8988T (cell line): ENCODE measurements around the gene PTCHD1.

Experiments
- DNase-seq: peaks from one replicate; pipeline ENCODE4 v3.0.0; 2011

Gene PTCHD1

DNA sequence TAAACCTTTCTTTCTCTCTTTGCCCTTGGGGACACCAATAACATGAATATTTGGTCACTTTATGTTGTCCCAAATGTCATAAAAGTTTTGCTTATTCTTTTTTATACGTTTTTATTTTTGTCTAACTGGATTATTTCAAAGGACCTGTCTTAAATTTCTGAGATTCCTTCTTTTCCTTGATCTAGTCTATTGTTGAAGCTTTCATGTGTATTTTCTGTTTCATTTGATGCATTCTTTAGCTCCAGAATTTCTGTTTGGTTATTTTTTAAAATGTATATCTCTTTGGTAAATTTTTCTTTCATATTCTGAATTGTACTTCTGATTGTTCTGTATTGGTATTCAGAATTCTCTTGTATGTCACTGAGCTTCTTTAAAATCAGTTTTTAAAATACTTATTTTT lies 88.3 kb downstream of the PTCHD1 start:
- no peak for DNase-seq

- no peak for DNase-seq
These were observed 99.8 kb downstream of the PTCHD1 start for GRCh38 chrX:23434356-23434884.

GRCh38 chrX:23435108-23435507 lies 100.5 kb downstream of the PTCHD1 start:
- no peak for DNase-seq

DNA sequence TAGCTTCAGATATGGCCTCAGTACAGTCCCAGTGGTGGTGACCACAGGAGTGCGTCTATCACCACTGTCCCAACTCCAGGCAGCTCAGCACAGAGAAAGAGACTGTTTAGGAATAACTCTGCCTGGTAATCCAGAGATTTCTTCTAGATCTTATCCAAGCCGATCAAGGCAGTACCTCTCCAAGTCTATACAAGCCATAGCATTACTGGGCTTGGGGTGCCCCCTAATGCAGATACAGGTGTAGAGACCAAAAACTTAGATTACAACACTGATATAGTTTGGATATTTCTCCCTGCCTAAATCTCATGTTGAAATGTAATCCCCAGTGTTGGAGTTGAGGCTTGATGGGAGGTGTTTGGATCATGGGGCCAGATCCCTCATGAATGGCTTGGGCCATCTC lies 100.9 kb downstream of the PTCHD1 start:
- no peak for DNase-seq

- no peak for DNase-seq
These were observed 102.2 kb downstream of the PTCHD1 start for GRCh38 chrX:23436875-23437274.

DNA sequence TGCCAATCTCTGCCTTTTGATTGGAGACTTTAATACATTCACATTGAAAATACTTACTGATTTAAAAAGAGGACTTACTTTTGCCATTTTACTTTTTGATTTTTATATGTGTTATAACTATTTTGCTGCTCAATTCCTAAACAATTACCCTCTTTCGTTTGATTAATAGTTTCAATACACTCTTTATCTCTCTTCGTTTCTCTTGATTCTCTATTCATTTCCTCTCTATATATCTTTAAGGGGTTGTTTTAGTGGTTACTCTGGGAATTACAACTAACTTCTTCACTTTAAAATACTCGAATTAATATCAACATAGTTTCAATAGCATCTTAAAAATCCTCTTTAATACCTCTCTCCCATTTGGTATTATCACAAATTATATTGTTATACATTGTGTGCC lies 116.6 kb downstream of the PTCHD1 start:
- no peak for DNase-seq
